Mesendoderm (in vitro differentiated cells): ENCODE results near the gene RPS6KC1.
"Not testable (repeated sequence)": the region's sequence is repeated elsewhere in the genome, so short reads cannot be mapped to it uniquely, and the experiment has no call there.

Experiments
- DNase-seq: peaks from one replicate; pipeline ENCODE4 v3.0.0; 2013
- H2AK5ac ChIP-seq: 2 replicates; pipeline ENCODE4 v1.6.1; 2013; ENCODE audit warnings: low read length, inconsistent platforms
- H2BK120ac ChIP-seq: 2 replicates; pipeline ENCODE4 v1.6.1; 2013; ENCODE audit warnings: low read depth, mild to moderate bottlenecking, low read length, moderate library complexity, mixed read lengths
- H2BK15ac ChIP-seq: replicated peaks from 2 replicates; pipeline ENCODE4 v1.6.1; 2013; ENCODE audit warnings: low read depth, mild to moderate bottlenecking, moderate library complexity
- H2BK5ac ChIP-seq: 2 replicates; pipeline ENCODE4 v1.6.1; 2013; ENCODE audit warnings: low read length, inconsistent platforms
- H3K18ac ChIP-seq: 2 replicates; pipeline ENCODE4 v1.6.1; 2013; ENCODE audit warnings: mild to moderate bottlenecking, low read length, mixed read lengths
- H3K23ac ChIP-seq: one replicate; pipeline ENCODE4 v1.6.1; 2013; ENCODE audit warnings: low read length
- H3K27ac ChIP-seq: 2 replicates; pipeline ENCODE4 v1.5.1; 2013; ENCODE audit warnings: low read depth, mild to moderate bottlenecking, inconsistent platforms, low read length, moderate library complexity
- H3K27me3 ChIP-seq: 2 replicates; pipeline ENCODE4 v1.6.1; 2013; ENCODE audit warnings: low read length, control low read depth, mild to moderate bottlenecking, inconsistent platforms; ENCODE audit not compliant: insufficient read depth, poor library complexity
- H3K36me3 ChIP-seq: 2 replicates; pipeline ENCODE4 v1.6.1; 2013; ENCODE audit warnings: low read length, inconsistent platforms; ENCODE audit not compliant: control insufficient read depth, insufficient read depth
- H3K4ac ChIP-seq: one replicate; pipeline ENCODE4 v1.6.1; 2013; ENCODE audit warnings: low read depth, mild to moderate bottlenecking, low read length, moderate library complexity
- H3K4me1 ChIP-seq: 2 replicates; pipeline ENCODE4 v1.6.1; 2013; ENCODE audit warnings: low read depth, low read length, inconsistent platforms; ENCODE audit not compliant: control insufficient read depth
- H3K4me2 ChIP-seq: 2 replicates; pipeline ENCODE4 v1.6.1; 2013; ENCODE audit warnings: low read length
- H3K4me3 ChIP-seq: 2 replicates; pipeline ENCODE4 v1.5.1; 2013; ENCODE audit warnings: mild to moderate bottlenecking, low read length
- H3K56ac ChIP-seq: one replicate; pipeline ENCODE4 v1.6.1; 2013; ENCODE audit warnings: low read length
- H3K79me1 ChIP-seq: 2 replicates; pipeline ENCODE4 v1.6.1; 2013; ENCODE audit warnings: low read length, inconsistent platforms
- H3K79me2 ChIP-seq: 2 replicates; pipeline ENCODE4 v1.6.1; 2013; ENCODE audit warnings: mild to moderate bottlenecking, low read length; ENCODE audit not compliant: control insufficient read depth, insufficient read depth
- H3K9ac ChIP-seq: 2 replicates; pipeline ENCODE4 v1.6.1; 2013; ENCODE audit warnings: low read length, inconsistent platforms
- H4K5ac ChIP-seq: one replicate; pipeline ENCODE4 v1.6.1; 2013; ENCODE audit warnings: low read length
- H4K8ac ChIP-seq: one replicate; pipeline ENCODE4 v1.6.1; 2013; ENCODE audit warnings: low read depth, mild to moderate bottlenecking, control low read depth, low read length, moderate library complexity
- WGBS: extraction: QIAGEN DNeasy Blood & Tissue Kit; methylation state at CpG from one replicate; pipeline ENCODE4 v1.1.7; 2013; ENCODE audit warnings: low lambda C conversion rate, missing lambda C conversion rate; ENCODE audit not compliant: insufficient coverage; ENCODE audit errors: extremely low coverage; 5-methylcytosine and 5-hydroxymethylcytosine counted together

Gene RPS6KC1

GRCh38 chr1:213094446-213094845, 43.4 kb downstream of the RPS6KC1 start:
- no peaks in the 10 kb centered on the region for H3K79me1 ChIP-seq
- H3K4me3 ChIP-seq = no peak overlapping the region
- WGBS = no CpG with 5 or more reads among the region's 3 CpGs
- no peaks in the 10 kb centered on the region for H3K4me1 ChIP-seq
- H4K5ac ChIP-seq = no peak overlapping the region
- no peak overlapping the region for H3K4ac ChIP-seq
- no peak overlapping the region for H4K8ac ChIP-seq
- H3K4me2 ChIP-seq = no peak overlapping the region
- H2BK15ac ChIP-seq = no peak overlapping the region
- no peak overlapping the region for H3K56ac ChIP-seq
- H3K23ac ChIP-seq = no peak overlapping the region
- no peak overlapping the region for H3K27ac ChIP-seq
- H2BK120ac ChIP-seq = no peak overlapping the region
- no peaks in the 10 kb centered on the region for H3K27me3 ChIP-seq
- H3K79me2 ChIP-seq = no peaks in the 10 kb centered on the region
- H2AK5ac ChIP-seq = no peak overlapping the region
- H3K9ac ChIP-seq = no peak overlapping the region
- H3K36me3 ChIP-seq = no peaks in the 10 kb centered on the region
- DNase-seq = no peak
- H3K18ac ChIP-seq = no peak overlapping the region
- no peak overlapping the region for H2BK5ac ChIP-seq

- no peak overlapping the region for H3K9ac ChIP-seq
- H3K27me3 ChIP-seq = no peaks in the 10 kb centered on the region
- no peak overlapping the region for H3K4me2 ChIP-seq
- no CpG with 5 or more reads among the region's 1 CpG for WGBS
- H2BK15ac ChIP-seq = no peak overlapping the region
- H3K4ac ChIP-seq = no peak overlapping the region
- no peaks in the 10 kb centered on the region for H3K79me2 ChIP-seq
- H2BK5ac ChIP-seq = no peak overlapping the region
- no peak overlapping the region for H3K23ac ChIP-seq
- no peak overlapping the region for H2AK5ac ChIP-seq
- H3K36me3 ChIP-seq = no peaks in the 10 kb centered on the region
- H3K79me1 ChIP-seq = no peaks in the 10 kb centered on the region
- no peak overlapping the region for H4K5ac ChIP-seq
- H3K27ac ChIP-seq = no peak overlapping the region
- H3K4me1 ChIP-seq = no peaks in the 10 kb centered on the region
- no peak overlapping the region for H3K4me3 ChIP-seq
- H2BK120ac ChIP-seq = no peak overlapping the region
- H4K8ac ChIP-seq = no peak overlapping the region
- no peak overlapping the region for H3K56ac ChIP-seq
- H3K18ac ChIP-seq = no peak overlapping the region
- no peak for DNase-seq
Observed at GRCh38 chr1:213095467-213095866, 44.4 kb downstream of the RPS6KC1 start.

- Histone ChIP-seq H3K4me3 (no peak overlapping the region), H3K4me2 (no peak overlapping the region), H2AK5ac (no peak overlapping the region), H3K27ac (no peak overlapping the region), H3K27me3 (no peaks in the 10 kb centered on the region), H3K23ac (no peak overlapping the region), H2BK5ac (no peak overlapping the region), H3K4me1 (no peaks in the 10 kb centered on the region), H3K9ac (no peak overlapping the region), H3K4ac (no peak overlapping the region), H3K56ac (no peak overlapping the region), H3K79me2 (no peaks in the 10 kb centered on the region), H3K79me1 (no peaks in the 10 kb centered on the region), H3K36me3 (no peaks in the 10 kb centered on the region), H4K8ac (no peak overlapping the region), H2BK15ac (no peak overlapping the region), H4K5ac (no peak overlapping the region), H3K18ac (no peak overlapping the region), H2BK120ac (no peak overlapping the region)
- no peak for DNase-seq
- no CpG with 5 or more reads among the region's 4 CpGs for WGBS
Observed at GRCh38 chr1:213099682-213100399, 48.8 kb downstream of the RPS6KC1 start.

GRCh38 chr1:213100565-213100964, 49.5 kb downstream of the RPS6KC1 start:
- not testable (repeated sequence) for H3K4me1 ChIP-seq, H3K27me3 ChIP-seq, H3K56ac ChIP-seq, H3K4me2 ChIP-seq, H3K18ac ChIP-seq, H3K9ac ChIP-seq, H2BK15ac ChIP-seq, H3K27ac ChIP-seq, H3K4ac ChIP-seq, DNase-seq, H2BK5ac ChIP-seq, H3K4me3 ChIP-seq, H3K79me2 ChIP-seq, H4K5ac ChIP-seq, H4K8ac ChIP-seq, H2AK5ac ChIP-seq, H3K79me1 ChIP-seq, H3K36me3 ChIP-seq, H3K23ac ChIP-seq, H2BK120ac ChIP-seq
- WGBS = no CpG with 5 or more reads among the region's 4 CpGs

GRCh38 chr1:213103377-213104306, 52.6 kb downstream of the RPS6KC1 start:
- Histone ChIP-seq H3K23ac (no peak overlapping the region), H2BK120ac (no peak overlapping the region), H3K9ac (no peak overlapping the region), H3K79me2 (no peaks in the 10 kb centered on the region), H3K79me1 (no peaks in the 10 kb centered on the region), H4K8ac (no peak overlapping the region), H3K18ac (no peak overlapping the region), H3K36me3 (no peaks in the 10 kb centered on the region), H3K56ac (no peak overlapping the region), H3K27me3 (no peaks in the 10 kb centered on the region), H3K4me2 (no peak overlapping the region), H4K5ac (no peak overlapping the region), H2BK15ac (no peak overlapping the region), H3K27ac (no peak overlapping the region), H3K4ac (no peak overlapping the region), H2BK5ac (no peak overlapping the region), H3K4me3 (no peak overlapping the region), H3K4me1 (no peaks in the 10 kb centered on the region), H2AK5ac (no peak overlapping the region)
- DNase-seq = no peak
- WGBS = no CpG with 5 or more reads among the region's 5 CpGs
